ENCODE data around the gene SPEG. TPM values are rescaled to one million over a fixed set of nuclear protein-coding genes. Genes with fewer than 3 reads are reported as not detected.

Gene SPEG
- total RNA-seq, 1 donor from 2014 or later: 390 TPM

- no peak for DNase-seq (ENCODE audit: low spot score in 2 of 2)
- H3K4me3 ChIP-seq: no peak overlapping the region
- peaks cover 40 to 51% of the 10 kb centered on the region in 2 donors for H3K36me3 ChIP-seq
- peaks cover 5 to 23% of the 10 kb centered on the region in 2 donors for H3K4me1 ChIP-seq
- no peaks in the 10 kb centered on the region for H3K9me3 ChIP-seq
- intact Hi-C loops (cut with DNase I): no loop called here
- H3K27ac ChIP-seq: no peak overlapping the region
- H3K27me3 ChIP-seq: peaks cover 4% of the 10 kb centered on the region
- TF ChIP-seq, protein P1, sequence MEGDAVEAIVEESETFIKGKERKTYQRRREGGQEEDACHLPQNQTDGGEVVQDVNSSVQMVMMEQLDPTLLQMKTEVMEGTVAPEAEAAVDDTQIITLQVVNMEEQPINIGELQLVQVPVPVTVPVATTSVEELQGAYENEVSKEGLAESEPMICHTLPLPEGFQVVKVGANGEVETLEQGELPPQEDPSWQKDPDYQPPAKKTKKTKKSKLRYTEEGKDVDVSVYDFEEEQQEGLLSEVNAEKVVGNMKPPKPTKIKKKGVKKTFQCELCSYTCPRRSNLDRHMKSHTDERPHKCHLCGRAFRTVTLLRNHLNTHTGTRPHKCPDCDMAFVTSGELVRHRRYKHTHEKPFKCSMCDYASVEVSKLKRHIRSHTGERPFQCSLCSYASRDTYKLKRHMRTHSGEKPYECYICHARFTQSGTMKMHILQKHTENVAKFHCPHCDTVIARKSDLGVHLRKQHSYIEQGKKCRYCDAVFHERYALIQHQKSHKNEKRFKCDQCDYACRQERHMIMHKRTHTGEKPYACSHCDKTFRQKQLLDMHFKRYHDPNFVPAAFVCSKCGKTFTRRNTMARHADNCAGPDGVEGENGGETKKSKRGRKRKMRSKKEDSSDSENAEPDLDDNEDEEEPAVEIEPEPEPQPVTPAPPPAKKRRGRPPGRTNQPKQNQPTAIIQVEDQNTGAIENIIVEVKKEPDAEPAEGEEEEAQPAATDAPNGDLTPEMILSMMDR (IDR thresholded peaks at IDR 0.05): no peak
These were observed 71.6 kb downstream of the SPEG start for GRCh38 chr2:219506153-219506801.

- Histone ChIP-seq H3K36me3 (peaks cover 40 to 47% of the 10 kb centered on the region in 2 donors), H3K27me3 (peaks cover 4% of the 10 kb centered on the region), H3K4me3 (no peak overlapping the region), H3K9me3 (no peaks in the 10 kb centered on the region), H3K27ac (no peak overlapping the region), H3K4me1 (peaks cover 5 to 23% of the 10 kb centered on the region in 2 donors)
- DNase-seq (ENCODE audit: low spot score in 2 of 2): no peak
- TF ChIP-seq, protein P1 (IDR thresholded peaks at IDR 0.05): no peak
- intact Hi-C loops (cut with DNase I): no loop called here
These were observed 72.3 kb downstream of the SPEG start for GRCh38 chr2:219506802-219507526.

DNA sequence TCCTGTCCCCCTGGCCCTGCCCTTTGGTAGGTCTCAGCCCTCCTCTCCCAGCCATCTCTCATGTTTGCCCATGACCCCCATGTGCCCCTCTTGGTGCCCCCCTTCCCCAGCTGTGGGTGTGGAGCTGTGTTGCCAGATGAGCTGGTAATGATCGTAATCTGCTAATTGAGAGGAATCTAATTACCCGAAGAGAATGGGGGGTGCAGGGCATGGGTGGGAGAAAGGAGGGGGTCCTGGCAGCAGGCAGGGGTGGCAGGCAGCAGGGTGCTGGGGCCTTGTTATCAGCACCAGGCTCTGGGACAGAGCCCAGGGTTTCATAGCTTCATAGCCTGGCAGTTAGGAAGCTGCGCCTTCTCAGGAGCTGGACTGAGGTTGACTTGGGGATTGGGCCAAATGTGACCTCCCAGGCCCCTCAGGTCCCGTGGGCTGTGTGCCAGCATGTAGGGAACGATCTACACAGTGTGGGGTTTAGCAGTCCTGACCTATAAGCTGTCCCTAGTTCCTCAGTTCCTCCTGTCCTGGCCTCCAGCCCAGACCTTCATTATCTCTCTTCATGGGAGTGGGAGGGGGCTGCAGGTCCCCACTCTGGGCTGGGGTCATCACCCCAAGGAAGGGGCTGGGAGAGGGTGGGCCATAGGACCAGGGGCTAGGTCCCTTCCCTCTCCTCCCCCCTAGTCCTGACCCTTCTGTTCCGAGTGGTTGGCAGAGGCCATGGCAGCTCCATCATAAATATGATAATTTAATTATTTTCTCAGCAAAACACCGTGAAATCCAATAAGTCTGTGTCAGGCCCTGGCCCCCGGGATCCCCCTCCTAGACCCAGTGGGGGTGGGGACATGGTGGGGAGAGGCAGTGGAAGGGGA, 73.2 kb downstream of the SPEG start:
- TF ChIP-seq, protein P1 (IDR thresholded peaks at IDR 0.05): no peak
- no peak overlapping the region for H3K4me3 ChIP-seq
- no peak overlapping the region for H3K27ac ChIP-seq
- H3K9me3 ChIP-seq: no peaks in the 10 kb centered on the region
- intact Hi-C loops (cut with DNase I): no loop called here
- H3K36me3 ChIP-seq: peaks cover 32 to 39% of the 10 kb centered on the region in 2 donors
- no peak for DNase-seq (ENCODE audit: low spot score in 2 of 2)
- H3K27me3 ChIP-seq: peaks cover 7% of the 10 kb centered on the region
- H3K4me1 ChIP-seq: peaks cover 5 to 23% of the 10 kb centered on the region in 2 donors

DNA sequence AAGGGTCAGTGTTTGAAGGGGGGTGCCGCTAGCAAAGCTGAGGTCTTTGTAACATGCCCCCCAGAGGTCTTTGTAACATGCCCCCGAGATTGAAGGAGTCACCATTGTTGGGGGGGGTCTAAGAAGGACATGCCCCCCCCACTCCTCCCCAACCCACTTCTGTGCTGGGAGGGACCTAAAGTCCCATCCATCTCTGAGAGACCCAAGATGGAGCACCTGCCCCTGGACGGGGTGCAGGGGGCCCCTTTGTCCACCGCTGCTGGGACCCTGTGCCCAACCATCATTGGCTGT, 73.7 kb downstream of the SPEG start:
- Histone ChIP-seq H3K9me3 (no peaks in the 10 kb centered on the region), H3K4me1 (peaks cover 5 to 23% of the 10 kb centered on the region in 2 donors), H3K27me3 (peaks cover 13% of the 10 kb centered on the region), H3K36me3 (peaks cover 32 to 35% of the 10 kb centered on the region in 2 donors), H3K4me3 (no peak overlapping the region), H3K27ac (no peak overlapping the region)
- no peak for DNase-seq (ENCODE audit: low spot score in 2 of 2)
- intact Hi-C loops (cut with DNase I): no loop called here
- TF ChIP-seq, protein P1 (IDR thresholded peaks at IDR 0.05): no peak

- no peak for DNase-seq (ENCODE audit: low spot score in 2 of 2)
- TF ChIP-seq, protein P1 (IDR thresholded peaks at IDR 0.05): no peak
- Histone ChIP-seq H3K9me3 (no peaks in the 10 kb centered on the region), H3K36me3 (peaks cover 27% of the 10 kb centered on the region in 2 donors), H3K27ac (no peak overlapping the region), H3K4me1 (peaks cover 5 to 25% of the 10 kb centered on the region in 2 donors), H3K4me3 (no peak overlapping the region), H3K27me3 (peaks cover 20% of the 10 kb centered on the region)
- intact Hi-C loops (cut with DNase I): loop anchor here (1.0 kb wide), 1 partner anchor 21 kb away; no protein-coding TSS in a partner anchor
These were observed 74.5 kb downstream of the SPEG start for GRCh38 chr2:219508971-219509779.
